Choroid plexus epithelial cell (primary cell): ENCODE measurements around the gene EGFL7.
"Not testable (repeated sequence)": the region's sequence is repeated elsewhere in the genome, so short reads cannot be mapped to it uniquely, and the experiment has no call there.

Experiments used
- DNase-seq: peaks from one replicate; pipeline ENCODE4 v3.0.0-alpha.2; 2010; ENCODE audit warnings: low read depth
- H3K4me3 ChIP-seq: 2 replicates; pipeline ENCODE4 v1.5.1; 2011; ENCODE audit warnings: low read depth, mild to moderate bottlenecking, control low read depth, low read length, moderate library complexity
- CTCF ChIP-seq: conservative IDR thresholded peaks from 2 replicates; pipeline ENCODE4 v1.5.1; 2011; ENCODE audit warnings: low read depth, mild to moderate bottlenecking, control low read depth, inconsistent platforms, low read length, moderate library complexity

EGFL7 gene

GRCh38 chr9:136700959-136701667, 38.4 kb downstream of the EGFL7 start:
- H3K4me3 ChIP-seq, result no peak overlapping the region
- no peak for TF ChIP-seq CTCF
- no peak for DNase-seq

- H3K4me3 ChIP-seq, result no peak overlapping the region
- no peak for DNase-seq
- TF ChIP-seq CTCF, result no peak
These were observed 38.9 kb downstream of the EGFL7 start for GRCh38 chr9:136701668-136702053.

GRCh38 chr9:136703276-136703860, 40.7 kb downstream of the EGFL7 start:
- DNase-seq, result no peak
- TF ChIP-seq CTCF, result no peak
- no peak overlapping the region for H3K4me3 ChIP-seq

- H3K4me3 ChIP-seq, DNase-seq: not testable (repeated sequence)
These were observed 42.0 kb downstream of the EGFL7 start for GRCh38 chr9:136704741-136705140.

GRCh38 chr9:136705564-136705963, 42.8 kb downstream of the EGFL7 start:
- DNase-seq, result no peak
- TF ChIP-seq CTCF, result no peak
- H3K4me3 ChIP-seq, result no peak overlapping the region

- DNase-seq, result no peak
- no peak overlapping the region for H3K4me3 ChIP-seq
- TF ChIP-seq CTCF, result no peak
These were observed 44.3 kb downstream of the EGFL7 start for GRCh38 chr9:136707011-136707410.

- no peak for DNase-seq
- TF ChIP-seq CTCF, result no peak
- no peak overlapping the region for H3K4me3 ChIP-seq
These were observed 45.3 kb downstream of the EGFL7 start for GRCh38 chr9:136707849-136708517.
